Stromal cell of bone marrow (primary cell): ENCODE results near the gene ANHX.
A peak's percentile ranks its signal among the peaks of the same experiment; 100 is the strongest.

Experiments
- DNase-seq: peaks from one replicate; pipeline ENCODE4 v3.0.0-alpha.2; 2012; ENCODE audit warnings: low read depth

ANHX gene

GRCh38 chr12:133202493-133203343, 33.0 kb downstream of the ANHX start:
- no peak for DNase-seq

- no peak for DNase-seq
These were observed 33.8 kb downstream of the ANHX start for GRCh38 chr12:133201888-133202287.

- no peak for DNase-seq
These were observed 42.8 kb downstream of the ANHX start for GRCh38 chr12:133192847-133193246.

DNA sequence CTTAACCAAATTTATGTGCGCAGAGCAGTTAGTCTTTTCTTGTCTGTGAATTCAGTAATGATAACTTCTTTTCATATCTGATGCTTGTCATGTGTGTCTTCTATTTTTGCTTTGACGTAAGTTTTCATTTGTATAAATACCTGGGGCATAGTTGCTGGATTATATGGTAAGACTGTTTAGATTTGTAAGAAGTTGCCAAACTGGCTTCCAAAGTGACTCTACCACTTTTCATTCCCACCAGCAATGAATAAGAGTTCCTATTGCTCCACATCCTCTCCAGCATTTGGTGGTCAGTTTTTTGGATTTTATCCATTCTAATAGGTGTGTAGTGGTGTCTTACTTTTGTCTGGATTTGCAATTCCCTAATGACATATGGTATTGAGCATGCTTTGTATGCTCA, 45.5 kb downstream of the ANHX start:
- no peak for DNase-seq

DNA sequence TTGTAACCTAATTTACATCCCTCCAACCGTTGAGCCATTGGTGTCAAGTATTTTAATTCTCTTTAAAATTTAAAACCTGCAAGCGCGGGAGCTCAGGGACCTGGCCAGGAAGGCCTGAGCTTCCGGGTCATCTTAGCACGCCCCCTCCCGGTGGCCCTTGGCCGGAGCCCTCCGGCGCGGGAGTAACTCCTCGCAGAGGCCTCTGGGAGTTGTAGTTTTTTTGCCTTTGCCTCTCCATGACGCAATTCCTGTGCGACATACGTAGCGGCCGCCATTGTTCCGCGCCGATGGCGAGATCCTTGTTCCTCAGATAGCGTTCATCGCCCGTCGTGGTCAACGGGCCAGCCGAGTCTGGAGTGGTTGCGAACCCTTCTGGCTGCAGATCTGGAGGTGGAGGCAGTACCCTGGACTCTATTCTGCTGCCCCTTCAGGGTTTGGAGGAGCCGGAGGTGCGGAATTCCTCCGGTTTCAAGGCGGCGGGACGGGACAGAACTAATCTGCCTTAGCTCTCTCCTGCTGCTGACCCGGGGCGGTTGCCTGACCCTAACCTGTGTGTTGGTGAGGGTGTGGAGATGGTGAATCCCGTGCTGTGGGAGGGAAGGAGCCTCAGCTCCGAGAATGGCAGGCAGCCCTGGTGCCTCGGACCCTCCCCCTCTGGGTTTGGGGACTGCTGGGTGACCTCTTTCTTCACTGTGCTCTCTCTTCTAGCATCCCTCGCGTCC, 54.3 kb downstream of the ANHX start, which contains the start of gene ZNF268:
TSS of gene ZNF268 (plus strand) at position 258 of the 722 bp plus-strand sequence. CDS start 503 bp downstream, outside the sequence.
- DNase-seq, result peak; percentile 84

GRCh38 chr12:133180669-133181068, 55.0 kb downstream of the ANHX start:
- DNase-seq, result no peak

DNA sequence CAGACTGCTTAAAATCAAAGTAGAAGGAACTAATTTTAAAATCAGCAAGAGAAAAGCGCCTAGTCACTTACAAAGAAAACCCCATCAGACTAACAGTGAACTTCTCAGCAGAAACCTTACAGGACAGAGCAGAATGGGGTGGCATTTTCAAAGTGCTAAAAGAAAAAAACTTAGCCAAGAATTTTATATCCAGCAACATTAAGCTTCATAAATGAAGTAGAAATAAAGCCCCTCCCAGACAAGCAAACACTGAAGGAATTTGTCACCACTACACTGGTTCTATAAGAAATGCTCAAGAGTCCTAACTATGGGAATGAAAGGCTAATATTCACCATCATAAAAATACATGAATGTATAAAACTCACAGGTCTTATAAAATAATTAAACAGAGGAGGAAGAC, 60.8 kb downstream of the ANHX start:
- DNase-seq, result no peak

DNA sequence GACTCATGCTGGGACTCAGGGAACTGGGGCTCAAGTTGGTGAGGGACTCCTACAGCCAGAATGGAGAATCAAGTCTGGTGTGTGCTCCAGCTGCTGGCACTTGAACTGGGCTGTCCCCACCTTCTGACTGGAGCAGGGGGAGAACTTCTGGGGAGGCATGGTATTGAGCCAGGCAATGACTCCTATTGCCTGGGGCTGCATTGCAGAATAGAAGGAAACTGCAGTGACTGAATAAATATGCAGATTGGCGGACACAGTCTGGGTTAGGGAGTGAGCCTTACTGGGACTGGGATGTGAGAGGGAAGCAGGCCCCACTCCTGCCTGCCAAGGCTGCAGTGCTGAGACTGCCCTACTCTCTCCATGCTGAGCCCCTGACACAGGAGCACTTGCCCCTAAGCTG, 63.2 kb downstream of the ANHX start:
- DNase-seq, result no peak
